ENCODE data around the gene FOXP1. TPM values are rescaled to one million over a fixed set of nuclear protein-coding genes. Genes with fewer than 3 reads are reported as not detected.

Gene FOXP1
- total RNA-seq, 1 donor from 2014 or later: 107 TPM

DNA sequence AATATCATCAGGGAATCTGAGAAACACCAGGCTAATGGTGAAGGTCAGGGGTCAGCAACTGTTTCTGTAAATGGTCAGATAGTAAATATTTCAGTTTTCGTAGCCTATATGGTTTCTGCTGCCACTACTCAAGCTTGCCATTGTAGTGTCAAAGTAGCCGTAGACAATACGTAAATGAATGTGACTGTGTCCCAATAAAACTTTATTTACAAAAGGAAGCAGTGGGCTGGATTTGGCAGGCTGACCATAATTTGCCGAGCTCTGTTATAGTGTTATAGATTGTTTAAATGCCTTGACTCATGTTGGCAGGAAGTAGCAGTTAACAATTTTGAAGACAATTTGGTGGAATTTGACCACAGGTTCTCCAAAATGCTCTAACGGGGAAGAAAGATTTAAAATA is 548.2 kb downstream of the FOXP1 start:
- DNase-seq (ENCODE audit: low read depth): peak; percentile 77
- peak overlapping the region; percentile 41 for H3K4me2 ChIP-seq (ENCODE audit: low read length)
- H3K4me3 Mint-ChIP-seq (ENCODE audit: unreplicated experiment): no peak overlapping the region

GRCh38 chr3:71033681-71034220 is 549.8 kb downstream of the FOXP1 start:
- DNase-seq (ENCODE audit: low read depth) (no peak), FAIRE-seq (no peak)
- Histone ChIP-seq H3K79me2 (ENCODE audit: insufficient read depth, low read length) (peaks cover 99% of the 10 kb centered on the region), H3K4me2 (ENCODE audit: low read length) (no peak overlapping the region), H3K4me3 (ENCODE audit: insufficient read depth, low read depth, low read length) (no peak overlapping the region), H4K20me1 (ENCODE audit: insufficient read depth, low read length) (peaks cover 77% of the 10 kb centered on the region), H3K9ac (ENCODE audit: low read length) (no peak overlapping the region), H3K4me1 (ENCODE audit: insufficient read depth, low read length) (peaks cover 13% of the 10 kb centered on the region), H2AFZ (ENCODE audit: low read depth, low read length) (no peak overlapping the region), H3K27me3 (ENCODE audit: insufficient read depth, low read length) (no peaks in the 10 kb centered on the region), H3K9me3 (ENCODE audit: insufficient read depth, low read depth, low read length) (no peaks in the 10 kb centered on the region), H3K36me3 (ENCODE audit: insufficient read depth, low read length) (peaks cover 28% of the 10 kb centered on the region), H3K27ac (ENCODE audit: low read depth, low read length) (no peak overlapping the region)
- Mint-ChIP-seq H3K27ac (ENCODE audit: unreplicated experiment) (no peak overlapping the region), H3K9me3 (ENCODE audit: unreplicated experiment) (no peaks in the 10 kb centered on the region), H3K36me3 (ENCODE audit: low read depth, unreplicated experiment) (peaks cover 22% of the 10 kb centered on the region), H3K27me3 (ENCODE audit: low read depth, unreplicated experiment) (no peaks in the 10 kb centered on the region), H3K4me1 (ENCODE audit: low read depth, unreplicated experiment) (peaks cover 9% of the 10 kb centered on the region), H3K4me3 (ENCODE audit: unreplicated experiment) (no peak overlapping the region)
- TF ChIP-seq EZH2 (IDR thresholded peaks at IDR 0.05; ENCODE audit: insufficient read depth, low read length): no peak
- TF ChIP-seq, protein P1, sequence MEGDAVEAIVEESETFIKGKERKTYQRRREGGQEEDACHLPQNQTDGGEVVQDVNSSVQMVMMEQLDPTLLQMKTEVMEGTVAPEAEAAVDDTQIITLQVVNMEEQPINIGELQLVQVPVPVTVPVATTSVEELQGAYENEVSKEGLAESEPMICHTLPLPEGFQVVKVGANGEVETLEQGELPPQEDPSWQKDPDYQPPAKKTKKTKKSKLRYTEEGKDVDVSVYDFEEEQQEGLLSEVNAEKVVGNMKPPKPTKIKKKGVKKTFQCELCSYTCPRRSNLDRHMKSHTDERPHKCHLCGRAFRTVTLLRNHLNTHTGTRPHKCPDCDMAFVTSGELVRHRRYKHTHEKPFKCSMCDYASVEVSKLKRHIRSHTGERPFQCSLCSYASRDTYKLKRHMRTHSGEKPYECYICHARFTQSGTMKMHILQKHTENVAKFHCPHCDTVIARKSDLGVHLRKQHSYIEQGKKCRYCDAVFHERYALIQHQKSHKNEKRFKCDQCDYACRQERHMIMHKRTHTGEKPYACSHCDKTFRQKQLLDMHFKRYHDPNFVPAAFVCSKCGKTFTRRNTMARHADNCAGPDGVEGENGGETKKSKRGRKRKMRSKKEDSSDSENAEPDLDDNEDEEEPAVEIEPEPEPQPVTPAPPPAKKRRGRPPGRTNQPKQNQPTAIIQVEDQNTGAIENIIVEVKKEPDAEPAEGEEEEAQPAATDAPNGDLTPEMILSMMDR (IDR thresholded peaks at IDR 0.05; ENCODE audit: insufficient read depth, low read depth, low read length): no peak

More for the DNA sequence above, 548.2 kb downstream of the FOXP1 start:
- Histone ChIP-seq H3K9me3 (ENCODE audit: insufficient read depth, low read depth, low read length) (no peaks in the 10 kb centered on the region), H2AFZ (ENCODE audit: low read depth, low read length) (no peak overlapping the region), H3K4me3 (ENCODE audit: insufficient read depth, low read depth, low read length) (no peak overlapping the region), H3K27ac (ENCODE audit: low read depth, low read length) (peak overlapping the region; percentile 23), H3K27me3 (ENCODE audit: insufficient read depth, low read length) (no peaks in the 10 kb centered on the region), H4K20me1 (ENCODE audit: insufficient read depth, low read length) (peaks cover 72% of the 10 kb centered on the region), H3K9ac (ENCODE audit: low read length) (no peak overlapping the region), H3K79me2 (ENCODE audit: insufficient read depth, low read length) (peaks cover 96% of the 10 kb centered on the region), H3K36me3 (ENCODE audit: insufficient read depth, low read length) (peaks cover 41% of the 10 kb centered on the region), H3K4me1 (ENCODE audit: insufficient read depth, low read length) (peaks cover 13% of the 10 kb centered on the region)
- H3K9me3 Mint-ChIP-seq (ENCODE audit: unreplicated experiment): no peaks in the 10 kb centered on the region
- TF ChIP-seq, protein P1 (IDR thresholded peaks at IDR 0.05; ENCODE audit: insufficient read depth, low read depth, low read length): no peak
- TF ChIP-seq EZH2 (IDR thresholded peaks at IDR 0.05; ENCODE audit: insufficient read depth, low read length): no peak
- peaks cover 9% of the 10 kb centered on the region for H3K4me1 Mint-ChIP-seq (ENCODE audit: low read depth, unreplicated experiment)
- peak; percentile 49 for FAIRE-seq
- peaks cover 17% of the 10 kb centered on the region for H3K36me3 Mint-ChIP-seq (ENCODE audit: low read depth, unreplicated experiment)
- no peak overlapping the region for H3K27ac Mint-ChIP-seq (ENCODE audit: unreplicated experiment)
- no peaks in the 10 kb centered on the region for H3K27me3 Mint-ChIP-seq (ENCODE audit: low read depth, unreplicated experiment)

DNA sequence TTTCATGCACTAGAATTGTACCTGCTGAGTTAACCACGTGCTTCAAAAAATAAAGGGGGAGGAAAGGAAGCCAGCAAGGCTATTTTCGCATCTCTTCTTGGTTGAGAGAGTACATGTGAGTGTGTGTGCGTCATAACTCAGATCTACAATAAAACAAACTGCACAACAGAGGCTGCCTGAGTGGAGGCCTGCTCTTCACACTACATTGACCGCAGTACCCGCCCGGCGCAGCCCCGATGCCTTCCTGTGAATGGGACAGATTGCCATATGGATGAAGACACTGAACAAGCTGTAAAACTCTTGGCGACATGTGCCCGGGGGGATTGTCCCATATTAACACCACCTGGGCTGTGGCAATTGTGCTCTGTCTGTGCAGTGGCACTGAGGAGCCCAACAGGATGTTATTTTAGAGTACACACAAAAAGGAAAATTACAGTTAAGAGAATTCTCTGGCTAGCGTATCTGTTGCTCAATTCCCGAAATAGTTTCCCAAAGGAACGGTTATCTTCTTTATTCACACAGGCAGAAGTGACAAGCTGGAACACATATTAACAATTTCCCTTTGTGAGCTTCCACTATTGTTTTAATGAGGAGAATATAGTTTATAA is 551.5 kb downstream of the FOXP1 start:
- no peak overlapping the region for H3K27ac ChIP-seq (ENCODE audit: low read depth, low read length)
- no peaks in the 10 kb centered on the region for H3K27me3 ChIP-seq (ENCODE audit: insufficient read depth, low read length)
- H3K36me3 Mint-ChIP-seq (ENCODE audit: low read depth, unreplicated experiment): peaks cover 20% of the 10 kb centered on the region
- peaks cover 12% of the 10 kb centered on the region for H3K4me1 Mint-ChIP-seq (ENCODE audit: low read depth, unreplicated experiment)
- H3K9me3 ChIP-seq (ENCODE audit: insufficient read depth, low read depth, low read length): no peaks in the 10 kb centered on the region
- H2AFZ ChIP-seq (ENCODE audit: low read depth, low read length): no peak overlapping the region
- FAIRE-seq (no peak), DNase-seq (ENCODE audit: low read depth) (no peak)
- H3K27ac Mint-ChIP-seq (ENCODE audit: unreplicated experiment): no peak overlapping the region
- peaks cover 65% of the 10 kb centered on the region for H4K20me1 ChIP-seq (ENCODE audit: insufficient read depth, low read length)
- H3K4me3 Mint-ChIP-seq (ENCODE audit: unreplicated experiment): no peak overlapping the region
- H3K9me3 Mint-ChIP-seq (ENCODE audit: unreplicated experiment): no peaks in the 10 kb centered on the region
- no peaks in the 10 kb centered on the region for H3K27me3 Mint-ChIP-seq (ENCODE audit: low read depth, unreplicated experiment)
- peaks cover 99% of the 10 kb centered on the region for H3K79me2 ChIP-seq (ENCODE audit: insufficient read depth, low read length)
- peaks cover 19% of the 10 kb centered on the region for H3K36me3 ChIP-seq (ENCODE audit: insufficient read depth, low read length)
- no peak overlapping the region for H3K4me2 ChIP-seq (ENCODE audit: low read length)
- H3K4me3 ChIP-seq (ENCODE audit: insufficient read depth, low read depth, low read length): no peak overlapping the region
- peaks cover 13% of the 10 kb centered on the region for H3K4me1 ChIP-seq (ENCODE audit: insufficient read depth, low read length)
- H3K9ac ChIP-seq (ENCODE audit: low read length): no peak overlapping the region
- no peak for TF ChIP-seq EZH2 (IDR thresholded peaks at IDR 0.05; ENCODE audit: insufficient read depth, low read length)
- TF ChIP-seq, protein P1 (IDR thresholded peaks at IDR 0.05; ENCODE audit: insufficient read depth, low read depth, low read length): no peak

All from astrocyte (in vitro differentiated cells and primary cell).